Measurements from ENCODE around the gene MAPK11. TPM values are rescaled to one million over a fixed set of nuclear protein-coding genes. Genes with fewer than 3 reads are reported as not detected.

Gene MAPK11
- total RNA-seq, 1 donor from 2014 or later = 33.2 TPM

GRCh38 chr22:50262973-50263617, 7.1 kb downstream of the MAPK11 start:
- intact Hi-C loops (cut with micrococcal nuclease) = no loop called here

- intact Hi-C loops (cut with micrococcal nuclease) = no loop called here
These were observed 7.7 kb downstream of the MAPK11 start for GRCh38 chr22:50262460-50262911.

GRCh38 chr22:50261615-50262459, 8.3 kb downstream of the MAPK11 start, which contains the start of gene MAPK12:
MAPK12 (minus strand) TSS chr22:50261683; CDS start chr22:50261509, 174 bp downstream.
- intact Hi-C loops (cut with micrococcal nuclease) = no loop called here

GRCh38 chr22:50260801-50261614, 9.2 kb downstream of the MAPK11 start:
- intact Hi-C loops (cut with micrococcal nuclease) = no loop called here

GRCh38 chr22:50260434-50260800, 9.8 kb downstream of the MAPK11 start:
- intact Hi-C loops (cut with micrococcal nuclease) = no loop called here

GRCh38 chr22:50259302-50259701, 10.9 kb downstream of the MAPK11 start:
- intact Hi-C loops (cut with micrococcal nuclease) = no loop called here

- intact Hi-C loops (cut with micrococcal nuclease) = no loop called here
These were observed 11.6 kb downstream of the MAPK11 start for GRCh38 chr22:50258361-50259292.

GRCh38 chr22:50257451-50258360, 12.5 kb downstream of the MAPK11 start:
- intact Hi-C loops (cut with micrococcal nuclease) = no loop called here

- intact Hi-C loops (cut with micrococcal nuclease) = no loop called here
These were observed 13.1 kb downstream of the MAPK11 start for GRCh38 chr22:50257041-50257440.

- intact Hi-C loops (cut with micrococcal nuclease) = no loop called here
These were observed 13.8 kb downstream of the MAPK11 start for GRCh38 chr22:50256258-50256862.

- intact Hi-C loops (cut with micrococcal nuclease) = no loop called here
These were observed 14.6 kb downstream of the MAPK11 start for GRCh38 chr22:50255607-50256006.

- intact Hi-C loops (cut with micrococcal nuclease) = no loop called here
These were observed 15.1 kb downstream of the MAPK11 start for GRCh38 chr22:50255099-50255498.

GRCh38 chr22:50253941-50254340, 16.2 kb downstream of the MAPK11 start:
- intact Hi-C loops (cut with micrococcal nuclease) = no loop called here

GRCh38 chr22:50253046-50253915, 16.9 kb downstream of the MAPK11 start:
- intact Hi-C loops (cut with micrococcal nuclease) = no loop called here

GRCh38 chr22:50252082-50253045, 17.8 kb downstream of the MAPK11 start:
- intact Hi-C loops (cut with micrococcal nuclease) = loop anchor here (1.0 kb wide), 2 partner anchors 8 to 90 kb away; no protein-coding TSS in a partner anchor

- intact Hi-C loops (cut with micrococcal nuclease) = loop anchor here (1.0 kb wide), 3 partner anchors 7 to 91 kb away; partner anchors contain the start of gene MAPK11
These were observed 18.6 kb downstream of the MAPK11 start for GRCh38 chr22:50251477-50252081.

Data from T-helper 1 cell treated with Interleukin-12 subunit alpha and Interleukin-12 subunit beta and Interleukin-4 antibody, amounts not matched to agents 30 ng/mL and 1 ng/mL, for 36 hours (primary cell).